IPS-NIHi11 (cell line): ENCODE measurements around the gene CTNNA3.

Experiments
- DNase-seq: peaks from one replicate; pipeline ENCODE4 v3.0.0; 2012; ENCODE audit warnings: mixed read lengths, low spot score

Gene CTNNA3

GRCh38 chr10:66809402-66809801 lies 886.6 kb downstream of the CTNNA3 start:
- DNase-seq, result no peak

- no peak for DNase-seq
Measured at GRCh38 chr10:66805612-66806011, 890.4 kb downstream of the CTNNA3 start.

GRCh38 chr10:66804962-66805361 lies 891.0 kb downstream of the CTNNA3 start:
- no peak for DNase-seq

DNA sequence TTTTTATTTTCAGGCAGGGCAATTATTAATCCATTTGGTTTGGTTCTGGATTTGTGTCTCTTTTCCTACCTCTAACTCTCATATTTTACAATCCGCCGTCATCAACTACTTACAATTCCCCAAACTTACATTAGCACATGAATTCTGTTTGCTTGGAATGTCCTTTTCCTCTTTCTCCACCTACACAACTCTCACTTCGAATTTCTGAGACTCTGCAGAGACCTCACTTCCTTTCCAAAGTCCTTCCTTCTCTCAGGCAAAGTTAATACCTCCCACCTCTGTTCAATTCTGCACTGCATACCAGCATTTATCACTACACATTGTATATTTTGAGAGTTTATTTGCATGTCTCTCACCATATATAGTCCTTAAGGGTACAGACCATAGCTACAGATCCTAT lies 892.8 kb downstream of the CTNNA3 start:
- DNase-seq, result no peak

GRCh38 chr10:66799474-66799873 lies 896.5 kb downstream of the CTNNA3 start:
- no peak for DNase-seq

- no peak for DNase-seq
Measured at GRCh38 chr10:66795866-66796265, 900.1 kb downstream of the CTNNA3 start.

DNA sequence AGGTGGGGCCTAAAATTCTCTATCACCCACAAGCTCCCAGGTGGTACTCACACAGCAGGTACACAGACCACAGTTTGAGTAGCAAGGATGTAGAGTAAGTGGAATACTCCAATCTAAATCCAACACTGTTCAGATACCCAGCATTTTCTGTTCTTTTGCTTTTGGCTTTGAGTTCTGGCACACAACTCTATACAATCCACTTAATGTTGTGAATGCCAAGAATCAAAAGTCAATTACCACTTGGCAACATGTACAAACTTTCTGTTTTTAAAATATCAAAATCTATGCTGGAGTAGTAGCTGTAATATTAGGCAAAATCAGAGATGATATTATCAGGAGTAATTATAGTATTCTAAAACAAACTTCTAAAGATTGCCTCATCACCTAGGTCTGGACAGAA lies 903.6 kb downstream of the CTNNA3 start:
- no peak for DNase-seq

- no peak for DNase-seq
Measured at GRCh38 chr10:66788178-66788987, 907.6 kb downstream of the CTNNA3 start.

DNA sequence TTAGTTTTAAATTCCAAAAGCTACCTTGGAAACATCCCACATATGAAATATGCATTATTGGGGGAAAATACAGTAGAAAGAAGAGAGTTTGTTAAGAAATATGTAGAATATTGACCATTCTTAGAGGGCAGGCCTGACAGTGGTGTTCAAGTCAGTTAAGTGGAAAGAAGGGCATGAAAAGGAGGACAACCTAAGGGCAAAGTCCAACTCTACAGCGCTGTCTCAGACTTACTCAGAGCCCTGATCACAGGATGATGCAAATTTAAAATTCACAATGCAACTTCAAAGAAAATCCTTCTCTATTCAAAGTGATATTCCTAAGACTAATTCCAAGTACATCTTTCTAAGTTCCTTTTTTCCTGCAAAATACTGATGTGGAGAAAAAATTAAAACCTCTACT lies 909.3 kb downstream of the CTNNA3 start:
- DNase-seq, result no peak

DNA sequence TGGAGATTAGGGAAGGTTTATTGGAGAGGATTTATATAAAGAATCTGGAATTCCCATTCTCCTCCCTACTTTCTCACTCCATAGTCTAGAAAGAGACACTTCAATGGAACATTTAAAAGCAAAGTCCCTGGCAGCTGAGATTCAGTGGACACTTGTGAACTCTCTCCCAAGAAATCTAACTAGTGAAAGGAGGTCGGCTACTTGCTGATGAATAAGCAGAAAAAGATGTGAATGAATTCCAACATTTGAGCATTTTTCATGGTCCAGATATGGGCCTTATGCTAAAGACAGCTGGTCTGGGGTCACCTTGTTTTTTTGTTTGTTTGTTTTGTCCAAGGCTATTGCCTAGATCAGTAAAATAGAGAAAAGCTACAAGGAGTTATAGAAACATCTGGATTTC lies 911.2 kb downstream of the CTNNA3 start:
- DNase-seq, result no peak

DNA sequence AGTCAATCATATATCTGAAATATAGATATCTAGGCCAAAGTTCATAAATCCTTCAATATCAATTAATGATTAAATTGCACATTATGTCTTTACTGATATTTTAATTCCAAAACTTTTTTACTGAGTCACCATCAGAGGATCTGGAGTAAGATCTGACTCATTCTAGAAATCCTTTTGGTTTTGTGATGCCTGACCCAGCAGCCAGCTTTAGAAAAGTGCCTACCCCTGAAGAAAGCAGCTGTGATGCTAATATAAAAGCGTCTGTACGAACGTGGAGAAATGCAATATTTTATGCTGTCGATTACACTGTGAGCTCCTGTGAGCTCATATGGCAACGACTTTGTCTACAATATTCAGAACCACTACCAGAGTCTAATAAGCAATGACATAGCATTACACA lies 912.7 kb downstream of the CTNNA3 start:
- no peak for DNase-seq

GRCh38 chr10:66782776-66783175 lies 913.2 kb downstream of the CTNNA3 start:
- no peak for DNase-seq

DNA sequence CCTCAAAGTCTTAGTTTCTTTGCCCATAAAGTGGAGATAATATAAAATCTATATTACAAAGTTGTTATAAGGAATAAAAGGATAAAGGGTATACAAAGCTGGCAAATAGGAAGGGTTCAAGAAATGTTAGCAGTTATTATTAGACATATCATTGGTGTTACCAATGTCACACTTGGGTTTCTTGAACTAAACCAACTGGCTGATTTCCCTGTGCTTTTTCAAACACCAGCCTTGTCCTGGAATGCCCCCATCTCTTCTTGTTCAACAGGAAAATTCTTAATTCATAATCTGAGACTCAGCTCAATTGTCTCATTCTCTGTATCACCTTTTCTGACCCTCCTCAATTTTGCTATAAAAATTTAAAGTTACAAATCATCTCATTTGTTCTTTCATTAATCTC lies 913.9 kb downstream of the CTNNA3 start:
- DNase-seq, result no peak

GRCh38 chr10:66780796-66781195 lies 915.2 kb downstream of the CTNNA3 start:
- no peak for DNase-seq

GRCh38 chr10:66778351-66778750 lies 917.6 kb downstream of the CTNNA3 start:
- no peak for DNase-seq

- DNase-seq, result no peak
Measured at GRCh38 chr10:66777665-66778064, 918.3 kb downstream of the CTNNA3 start.

GRCh38 chr10:66773472-66773817 lies 922.5 kb downstream of the CTNNA3 start:
- no peak for DNase-seq

DNA sequence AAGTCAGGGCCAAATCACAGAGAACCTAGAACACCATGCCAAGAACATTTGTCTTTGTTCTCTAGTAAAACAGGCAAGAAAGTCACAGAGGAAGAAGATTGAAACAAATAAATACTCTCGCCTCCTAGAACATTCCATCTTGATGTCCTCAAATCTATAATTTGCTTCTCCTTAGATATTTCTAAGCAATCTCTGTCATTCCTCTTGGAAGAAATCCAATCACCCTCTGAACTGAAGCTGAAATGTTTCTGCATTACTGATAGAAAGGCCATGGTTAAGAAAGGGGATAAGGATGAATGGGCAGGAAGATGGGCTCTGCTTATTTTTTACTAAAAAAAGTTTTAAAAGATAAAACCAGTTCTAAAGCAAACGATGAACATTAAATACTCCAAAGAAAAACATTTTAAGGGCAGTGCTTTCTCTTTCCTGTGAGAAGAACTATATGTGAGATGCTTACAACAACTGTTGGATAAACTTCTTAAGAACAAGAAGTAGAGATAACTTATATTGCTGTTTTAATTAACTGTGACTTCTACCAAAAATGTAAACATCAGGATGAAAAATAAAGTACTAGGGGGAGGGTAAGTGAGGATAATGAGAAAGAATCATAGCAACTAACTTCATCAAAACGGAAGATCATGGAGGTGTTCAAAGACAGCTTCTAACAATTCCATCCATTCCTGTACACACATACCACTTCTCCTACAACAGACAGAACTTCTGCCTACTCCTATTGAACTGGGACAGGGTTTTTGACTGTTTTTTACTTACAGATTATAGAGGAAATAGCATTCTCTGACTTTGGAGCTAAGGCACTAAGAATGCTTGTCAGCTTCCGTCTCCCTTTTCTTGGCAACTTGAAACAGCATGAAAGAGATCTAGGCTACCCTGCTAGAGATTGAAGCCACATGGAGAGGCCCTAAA lies 923.2 kb downstream of the CTNNA3 start:
- DNase-seq, result no peak

DNA sequence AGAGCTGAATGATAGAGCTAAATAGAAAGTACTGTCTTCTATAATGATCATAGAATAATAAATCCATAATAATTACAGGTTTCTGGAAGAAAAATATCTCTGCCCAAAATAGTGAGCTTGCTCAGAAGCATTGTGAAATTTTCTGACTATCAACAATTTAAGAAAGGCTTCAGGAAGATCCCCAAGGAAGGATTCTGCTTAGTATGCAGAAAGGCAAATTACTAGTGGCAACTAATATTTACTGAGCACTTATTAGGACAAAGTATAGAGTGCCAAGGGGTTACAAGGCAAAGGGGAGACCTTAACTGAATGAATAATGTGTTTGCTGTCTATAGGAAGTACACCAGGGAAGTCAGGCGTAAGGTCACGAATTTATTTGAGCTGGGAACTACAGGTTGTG lies 928.3 kb downstream of the CTNNA3 start:
- no peak for DNase-seq

GRCh38 chr10:66762218-66762729 lies 933.7 kb downstream of the CTNNA3 start:
- DNase-seq, result no peak

DNA sequence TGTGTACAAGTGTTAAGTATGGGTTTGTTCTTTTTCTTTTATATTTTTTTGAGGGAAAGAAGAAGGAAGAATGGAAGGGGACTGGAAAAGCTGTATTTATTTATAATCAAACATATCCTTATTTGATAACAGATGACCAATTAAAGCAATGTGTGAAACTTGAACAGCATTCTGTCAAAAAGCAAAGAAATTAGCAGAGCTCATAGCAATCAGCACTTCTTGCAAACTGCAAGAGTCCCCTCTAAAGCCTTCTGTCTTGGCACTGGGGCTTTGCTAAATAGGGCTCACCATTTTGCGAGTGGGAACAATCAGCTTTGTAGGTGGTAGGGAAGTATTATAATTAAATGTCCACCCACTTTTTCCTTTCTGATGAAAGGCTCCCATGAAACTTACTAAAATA lies 935.1 kb downstream of the CTNNA3 start:
- no peak for DNase-seq

DNA sequence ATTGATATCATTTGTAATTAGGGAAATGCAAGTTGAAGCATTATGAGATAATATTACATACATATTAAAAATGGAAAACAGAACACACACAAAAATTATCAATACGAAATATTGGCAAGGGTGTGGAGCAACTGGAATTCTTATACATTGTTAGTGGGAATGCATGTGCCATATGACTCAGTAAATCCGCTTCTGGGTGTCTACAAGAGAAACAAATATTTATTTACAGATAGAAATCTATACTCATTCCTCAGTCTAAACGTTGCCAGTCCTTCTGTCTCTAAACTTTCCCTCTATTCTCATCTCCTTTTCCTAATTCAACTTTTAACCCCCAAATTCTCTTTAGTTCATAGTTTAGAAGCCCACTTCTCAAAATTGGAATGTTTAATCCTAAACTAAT lies 940.5 kb downstream of the CTNNA3 start:
- no peak for DNase-seq

DNA sequence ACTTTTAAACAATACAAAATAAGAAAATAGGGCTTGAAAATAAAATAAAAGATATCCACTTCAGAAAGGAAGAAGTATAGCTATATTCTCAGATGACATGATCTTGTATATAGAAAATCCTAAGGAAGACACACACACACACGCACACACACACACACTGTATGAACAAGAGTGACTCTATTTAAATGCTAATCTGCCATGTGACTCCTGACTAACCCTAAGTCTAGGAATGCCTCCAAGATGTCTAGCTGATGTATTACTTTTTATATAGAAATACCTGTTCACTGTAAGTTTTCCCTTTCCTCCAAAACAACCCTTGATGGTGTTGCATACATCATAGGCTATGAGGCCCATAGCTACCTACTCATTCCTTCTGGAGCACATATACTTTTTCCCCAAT lies 943.3 kb downstream of the CTNNA3 start:
- no peak for DNase-seq
